Endothelial cell of umbilical vein (primary cell): ENCODE measurements around the gene GGN. TPM values are rescaled to one million over a fixed set of nuclear protein-coding genes. Genes with fewer than 3 reads are reported as not detected.
"Not testable (repeated sequence)": the region's sequence is repeated elsewhere in the genome, so short reads cannot be mapped to it uniquely, and the experiment has no call there.

Experiments used
- BruUV-seq: library from RNA; stranded (reverse); fragments of 400-500 nt; replicated peaks from 2 replicates; lab custom pipeline; 2021; lab: Mats Ljungman, UMichigan
- CTCF ChIA-PET: fragments of 300-600, 350-600 bp; sonication (Branson Sonifier 250); formaldehyde crosslinking; loops from one replicate; lab custom pipeline; 2021; ENCODE audit warnings: antibody characterized with exemption, inconsistent platforms; lab: Charles Lee
- POLR2A ChIA-PET: fragments of 300-600, 350-600 bp; sonication (Branson Sonifier 250); formaldehyde crosslinking; loops from one replicate; lab custom pipeline; 2021; ENCODE audit warnings: antibody characterized with exemption, inconsistent platforms; lab: Charles Lee
- DNase-seq: peaks from one replicate; pipeline ENCODE4 v3.0.0-alpha.2; 2011; ENCODE audit warnings: low read depth, low spot score
- FAIRE-seq: peaks from 2 replicates; lab custom pipeline; 2011; peaks lifted over from hg19 to GRCh38; lab: Jason Lieb, UNC
- H2AFZ ChIP-seq: 2 replicates; pipeline ENCODE4 v1.6.0; 2012; ENCODE audit warnings: low read depth, low read length, control low read depth, inconsistent platforms
- H3K27ac ChIP-seq: 2 replicates; pipeline ENCODE4 v1.5.1; 2011; ENCODE audit warnings: low read depth, mild to moderate bottlenecking, control low read depth, low read length, moderate library complexity; ENCODE audit not compliant: insufficient read depth
- H3K27me3 ChIP-seq, 2 experiments: 2 replicates each; pipeline versions ENCODE4 v1.6.0 to v1.6.1; 2011; ENCODE audit warnings: low read length in 2 of 2, mixed read lengths in 1 of 2; ENCODE audit not compliant: control insufficient read depth in 2 of 2, insufficient read depth in 2 of 2
- H3K36me3 ChIP-seq, 2 experiments: 2 replicates in 1 of 2; 3 replicates in 1 of 2; pipeline ENCODE4 v1.5.1; 2011; ENCODE audit warnings: low read length in 2 of 2, mild to moderate bottlenecking in 1 of 2, moderate library complexity in 1 of 2; ENCODE audit not compliant: control insufficient read depth in 2 of 2, insufficient read depth in 2 of 2; ENCODE audit errors: extremely low read depth in 1 of 2
- H3K4me1 ChIP-seq: 3 replicates; pipeline ENCODE4 v1.5.1; 2011; ENCODE audit warnings: mild to moderate bottlenecking, low read length; ENCODE audit not compliant: control insufficient read depth, insufficient read depth; ENCODE audit errors: extremely low read depth
- H3K4me2 ChIP-seq: 2 replicates; pipeline ENCODE4 v1.6.1; 2011; ENCODE audit warnings: low read length, control low read depth, mixed read lengths; ENCODE audit not compliant: insufficient read depth
- H3K4me3 ChIP-seq, 3 experiments: fragments of 200-600 bp in 1 of 3; sonication (generic), shearing (Covaris generic) in 1 of 3; replicated peaks in 1 of 3; 2 replicates each; pipeline ENCODE4 v1.5.1; 2011 to 2016; ENCODE audit warnings: control low read depth in 3 of 3, low read length in 3 of 3, mild to moderate bottlenecking in 2 of 3, inconsistent platforms in 1 of 3, low read depth in 1 of 3, moderate library complexity in 1 of 3; ENCODE audit not compliant: insufficient read depth in 1 of 3
- H3K79me2 ChIP-seq: 2 replicates; pipeline ENCODE4 v1.6.0; 2012; ENCODE audit warnings: low read length, inconsistent platforms; ENCODE audit not compliant: control insufficient read depth, insufficient read depth
- H3K9ac ChIP-seq: replicated peaks from 2 replicates; pipeline ENCODE3; 2011; ENCODE audit warnings: low read length, control low read depth; ENCODE audit not compliant: insufficient read depth; ENCODE audit errors: extremely low read depth
- H3K9me1 ChIP-seq: replicated peaks from 3 replicates; pipeline ENCODE4 v1.6.0; 2011; ENCODE audit warnings: mild to moderate bottlenecking, low read length; ENCODE audit not compliant: control insufficient read depth, insufficient read depth; ENCODE audit errors: extremely low read depth
- H3K9me3 ChIP-seq: replicated peaks from 2 replicates; pipeline ENCODE4 v1.5.1; 2012; ENCODE audit warnings: low read length, inconsistent platforms; ENCODE audit not compliant: control insufficient read depth, insufficient read depth
- H4K20me1 ChIP-seq: replicated peaks from 2 replicates; pipeline ENCODE3; 2011; ENCODE audit warnings: mild to moderate bottlenecking, low read length; ENCODE audit not compliant: control insufficient read depth, insufficient read depth; ENCODE audit errors: extremely low read depth
- EZH2 ChIP-seq: IDR thresholded peaks from 2 replicates; pipeline ENCODE4 v1.6.1; 2012; ENCODE audit warnings: borderline replicate concordance, low read depth, mild to moderate bottlenecking, moderate library complexity, low read length, inconsistent platforms; ENCODE audit not compliant: severe bottlenecking
- FOS ChIP-seq: IDR thresholded peaks from 2 replicates; pipeline ENCODE4 v1.6.1; 2011; ENCODE audit warnings: mild to moderate bottlenecking, low read length, moderate library complexity, borderline replicate concordance; ENCODE audit not compliant: insufficient read depth
- GATA2 ChIP-seq: IDR thresholded peaks from 2 replicates; pipeline ENCODE4 v1.7.0; 2011; ENCODE audit warnings: low read depth, mild to moderate bottlenecking, moderate library complexity, mixed read lengths, low read length; ENCODE audit not compliant: insufficient read length, insufficient read depth
- JUN ChIP-seq: IDR thresholded peaks from 2 replicates; pipeline ENCODE4 v1.6.1; 2011; ENCODE audit warnings: borderline replicate concordance, low read depth; ENCODE audit not compliant: insufficient read length, insufficient read depth
- MAX ChIP-seq: IDR thresholded peaks from 2 replicates; pipeline ENCODE4 v1.6.1; 2011; ENCODE audit not compliant: insufficient read depth, insufficient read length
- MYC ChIP-seq: IDR thresholded peaks from one replicate; pipeline ENCODE4 v1.6.1; 2011; ENCODE audit warnings: mild to moderate bottlenecking, low read depth, low read length
- POLR2A ChIP-seq: IDR thresholded peaks from 2 replicates; pipeline ENCODE4 v1.6.1; 2012; ENCODE audit warnings: low read depth, mild to moderate bottlenecking, control low read depth, low read length
- POLR2AphosphoS5 ChIP-seq: IDR thresholded peaks from 2 replicates; pipeline ENCODE4 v1.6.1; 2012; ENCODE audit warnings: low read depth, mild to moderate bottlenecking, control low read depth, low read length, moderate library complexity; ENCODE audit not compliant: insufficient read depth
- dilution Hi-C: fragments of 300-500 bp; cut with MboI; formaldehyde crosslinking; loops from one replicate; pipeline ENCODE4 v1.15.0; 2019; ENCODE audit warnings: low sequenced_read_pairs; ENCODE audit not compliant: extremely low pct_ligation_motif_present
- intact Hi-C: fragments of 100-400 bp; cut with micrococcal nuclease; formaldehyde crosslinking; loops from one replicate; pipeline ENCODE4 v1.10.0; 2022
- polyA plus RNA-seq, 4 experiments: library from polyadenylated mRNA; depleted of rRNA in 3 of 4; stranded (reverse) in 3 of 4; unstranded in 1 of 4; fragments of >200 nt; gene quantifications; 2 replicates each; pipeline versions ENCODE4 v1.2.1 to v1.2.3, GENCODE V29; 2011 to 2012; ENCODE audit warnings: missing spikeins in 1 of 4
- total RNA-seq: library from RNA; stranded (reverse); gene quantifications from 2 replicates; pipeline ENCODE4 v1.2.3, GENCODE V29; 2021
- TF ChIP-seq, protein P1 (sequence below), 2 donors: IDR thresholded peaks; 1 replicate in 1 of 2; 2 replicates in 1 of 2; pipeline ENCODE4 v1.5.1; 2011; ENCODE audit warnings: low read length in 2 of 2, mild to moderate bottlenecking in 2 of 2, moderate library complexity in 2 of 2, control low read depth in 1 of 2, inconsistent platforms in 1 of 2, low read depth in 1 of 2; ENCODE audit not compliant: insufficient read depth in 1 of 2; ENCODE audit errors: extremely low read depth in 1 of 2

Gene GGN
- total and polyA plus RNA-seq, 2 donors (not counting 3 experiments of a cell fraction or from before 2014, with no cell fraction given), result 0.39 to 0.88 TPM

DNA sequence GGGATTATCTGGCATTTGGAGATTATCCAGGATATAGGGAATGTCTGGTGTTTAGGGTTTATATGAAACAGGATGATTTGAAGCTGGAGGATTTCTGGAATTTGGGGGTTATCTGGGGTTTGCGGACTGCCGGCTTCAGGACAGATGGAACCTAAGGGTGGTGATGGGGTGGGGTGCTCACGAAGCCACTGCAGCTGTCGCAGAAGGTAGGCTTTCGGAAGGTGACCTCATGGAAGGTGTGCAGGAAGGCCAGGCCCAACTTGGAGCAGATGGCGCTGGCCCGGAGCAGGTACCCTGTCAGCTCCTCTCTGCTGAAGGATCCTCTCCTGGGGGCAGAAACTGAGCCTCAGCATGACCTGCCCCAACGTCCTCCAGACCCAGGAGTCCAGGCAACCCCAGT is 24.7 kb upstream of the GGN start:
- Histone ChIP-seq H3K9ac (no peak overlapping the region), H3K9me3 (no peaks in the 10 kb centered on the region), H3K4me2 (no peak overlapping the region), H3K4me1 (no peaks in the 10 kb centered on the region), H3K36me3 (no peaks in the 10 kb centered on the region), H3K27ac (no peak overlapping the region), H3K27me3 (no peaks in the 10 kb centered on the region), H3K9me1 (no peaks in the 10 kb centered on the region), H4K20me1 (no peaks in the 10 kb centered on the region), H3K4me3 (no peak overlapping the region), H2AFZ (no peak overlapping the region), H3K79me2 (no peaks in the 10 kb centered on the region)
- FAIRE-seq (no peak), DNase-seq (no peak)
- BruUV-seq, result no TSS peak
- CTCF ChIA-PET, result interaction anchor here (1.6 to 3.1 kb wide), 2 partner anchors 10 to 222 kb away, joined by 5 to 8 read pairs; partner anchors contain the start of gene FAM98C
- intact Hi-C loops (no loop called here), dilution Hi-C loops (no loop called here)
- TF ChIP-seq GATA2, result no peak
- TF ChIP-seq FOS, result no peak
- TF ChIP-seq, protein P1, sequence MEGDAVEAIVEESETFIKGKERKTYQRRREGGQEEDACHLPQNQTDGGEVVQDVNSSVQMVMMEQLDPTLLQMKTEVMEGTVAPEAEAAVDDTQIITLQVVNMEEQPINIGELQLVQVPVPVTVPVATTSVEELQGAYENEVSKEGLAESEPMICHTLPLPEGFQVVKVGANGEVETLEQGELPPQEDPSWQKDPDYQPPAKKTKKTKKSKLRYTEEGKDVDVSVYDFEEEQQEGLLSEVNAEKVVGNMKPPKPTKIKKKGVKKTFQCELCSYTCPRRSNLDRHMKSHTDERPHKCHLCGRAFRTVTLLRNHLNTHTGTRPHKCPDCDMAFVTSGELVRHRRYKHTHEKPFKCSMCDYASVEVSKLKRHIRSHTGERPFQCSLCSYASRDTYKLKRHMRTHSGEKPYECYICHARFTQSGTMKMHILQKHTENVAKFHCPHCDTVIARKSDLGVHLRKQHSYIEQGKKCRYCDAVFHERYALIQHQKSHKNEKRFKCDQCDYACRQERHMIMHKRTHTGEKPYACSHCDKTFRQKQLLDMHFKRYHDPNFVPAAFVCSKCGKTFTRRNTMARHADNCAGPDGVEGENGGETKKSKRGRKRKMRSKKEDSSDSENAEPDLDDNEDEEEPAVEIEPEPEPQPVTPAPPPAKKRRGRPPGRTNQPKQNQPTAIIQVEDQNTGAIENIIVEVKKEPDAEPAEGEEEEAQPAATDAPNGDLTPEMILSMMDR (IDR thresholded peaks at IDR 0.05; ENCODE audit: extremely low read depth in 1 of 2, insufficient read depth in 1 of 2, low read depth in 1 of 2, low read length in 2 of 2), result no peak
- no peak for TF ChIP-seq EZH2
- no peak for TF ChIP-seq POLR2A
- no peak for TF ChIP-seq JUN
- no peak for TF ChIP-seq POLR2AphosphoS5
- TF ChIP-seq MYC, result no peak
- TF ChIP-seq MAX, result no peak
- POLR2A ChIA-PET, result no interaction called here

GRCh38 chr19:38411898-38412297 is 24.1 kb upstream of the GGN start:
- CTCF ChIA-PET, result interaction anchor here (1.6 to 3.1 kb wide), 2 partner anchors 9 to 222 kb away, joined by 5 to 8 read pairs; partner anchors contain the start of gene FAM98C
- BruUV-seq, H3K9me3 ChIP-seq, H2AFZ ChIP-seq, DNase-seq, H4K20me1 ChIP-seq, intact Hi-C loops, H3K4me2 ChIP-seq, H3K79me2 ChIP-seq, H3K27ac ChIP-seq, H3K9me1 ChIP-seq, H3K9ac ChIP-seq, H3K27me3 ChIP-seq, H3K36me3 ChIP-seq, H3K4me3 ChIP-seq, H3K4me1 ChIP-seq, dilution Hi-C loops, FAIRE-seq: not testable (repeated sequence)
- POLR2A ChIA-PET, result interaction anchor here (0.7 kb wide), 1 partner anchor 206 kb away, joined by 3 read pairs; the partner anchor contains the start of gene MAP4K1
